Left ventricle myocardium inferior (tissue), 1 donor: ENCODE measurements around the gene NUDCD2. TPM values are rescaled to one million over a fixed set of nuclear protein-coding genes. Genes with fewer than 3 reads are reported as not detected.
"Not testable (repeated sequence)": the region's sequence is repeated elsewhere in the genome, so short reads cannot be mapped to it uniquely, and the experiment has no call there.

Source experiments
- DNase-seq: peaks from one replicate; pipeline ENCODE4 v3.0.0-alpha.2; 2020
- H3K27ac ChIP-seq: fragments of 200-600 bp; replicated peaks from 2 replicates; pipeline ENCODE4 v1.8.0; 2021
- H3K27me3 ChIP-seq: fragments of 200-600 bp; 2 replicates; pipeline ENCODE4 v1.8.0; 2021; ENCODE audit warnings: low read depth
- H3K36me3 ChIP-seq: fragments of 200-600 bp; 2 replicates; pipeline ENCODE4 v1.8.0; 2021
- H3K4me1 ChIP-seq: fragments of 200-600 bp; 2 replicates; pipeline ENCODE4 v1.8.0; 2021
- H3K4me3 ChIP-seq: fragments of 200-600 bp; 2 replicates; pipeline ENCODE4 v1.8.0; 2021; ENCODE audit warnings: mild to moderate bottlenecking, moderate library complexity
- H3K9me3 ChIP-seq: fragments of 200-600 bp; replicated peaks from 2 replicates; pipeline ENCODE4 v1.8.0; 2021
- CTCF ChIP-seq: fragments of 200-600 bp; IDR thresholded peaks from 2 replicates; pipeline ENCODE4 v1.8.0; 2021; ENCODE audit warnings: antibody characterized with exemption, mild to moderate bottlenecking, borderline replicate concordance
- intact Hi-C: fragments of 100-400 bp; cut with micrococcal nuclease; formaldehyde crosslinking; loops from one replicate; pipeline ENCODE4 v1.11.0; 2022
- total RNA-seq: library from RNA; stranded (reverse); fragmentation: NEBNext Ultra II Directional; extraction: Animal tissue kit (Norgen Biotek cat#: 25700); gene quantifications from one replicate; pipeline ENCODE4 v1.2.1, GENCODE V29; 2021
- donor health status: DM: no; HTN: yes; CAD: no; lungs with severe emphysema.

The NUDCD2 gene
- total RNA-seq, 1 donor from 2014 or later: 13.0 TPM

GRCh38 chr5:163404364-163405173, 55.3 kb downstream of the NUDCD2 start:
- no peak for DNase-seq
- TF ChIP-seq CTCF: no peak
- no peaks in the 10 kb centered on the region for H3K27me3 ChIP-seq
- H3K4me3 ChIP-seq: no peak overlapping the region
- H3K36me3 ChIP-seq: no peaks in the 10 kb centered on the region
- no peak overlapping the region for H3K27ac ChIP-seq
- H3K4me1 ChIP-seq: peaks cover 6% of the 10 kb centered on the region
- intact Hi-C loops: no loop called here
- H3K9me3 ChIP-seq: no peaks in the 10 kb centered on the region

- no peak for TF ChIP-seq CTCF
- no peaks in the 10 kb centered on the region for H3K36me3 ChIP-seq
- no peak for DNase-seq
- intact Hi-C loops: no loop called here
- H3K4me1 ChIP-seq: no peaks in the 10 kb centered on the region
- no peak overlapping the region for H3K4me3 ChIP-seq
- no peak overlapping the region for H3K27ac ChIP-seq
- no peaks in the 10 kb centered on the region for H3K27me3 ChIP-seq
- no peaks in the 10 kb centered on the region for H3K9me3 ChIP-seq
Measured at GRCh38 chr5:163402007-163402406, 57.9 kb downstream of the NUDCD2 start.

- Histone ChIP-seq H3K9me3 (no peaks in the 10 kb centered on the region), H3K4me1 (no peaks in the 10 kb centered on the region), H3K4me3 (no peak overlapping the region), H3K27me3 (no peaks in the 10 kb centered on the region), H3K36me3 (no peaks in the 10 kb centered on the region), H3K27ac (no peak overlapping the region)
- no peak for DNase-seq
- intact Hi-C loops: no loop called here
- no peak for TF ChIP-seq CTCF
Measured at GRCh38 chr5:163401271-163401670, 58.6 kb downstream of the NUDCD2 start.

- TF ChIP-seq CTCF: no peak
- Histone ChIP-seq H3K4me3 (no peak overlapping the region), H3K4me1 (no peaks in the 10 kb centered on the region), H3K36me3 (no peaks in the 10 kb centered on the region), H3K27ac (no peak overlapping the region), H3K27me3 (no peaks in the 10 kb centered on the region), H3K9me3 (no peaks in the 10 kb centered on the region)
- no peak for DNase-seq
- intact Hi-C loops: no loop called here
Measured at GRCh38 chr5:163399923-163400322, 60.0 kb downstream of the NUDCD2 start.

GRCh38 chr5:163397354-163397753, 62.5 kb downstream of the NUDCD2 start:
- no peak overlapping the region for H3K27ac ChIP-seq
- H3K4me1 ChIP-seq: no peaks in the 10 kb centered on the region
- peaks cover 15% of the 10 kb centered on the region for H3K9me3 ChIP-seq
- H3K4me3 ChIP-seq: no peak overlapping the region
- DNase-seq: no peak
- intact Hi-C loops: no loop called here
- no peak for TF ChIP-seq CTCF
- H3K36me3 ChIP-seq: no peaks in the 10 kb centered on the region
- no peaks in the 10 kb centered on the region for H3K27me3 ChIP-seq

- H3K4me3 ChIP-seq, intact Hi-C loops, DNase-seq, H3K27ac ChIP-seq, H3K36me3 ChIP-seq, H3K4me1 ChIP-seq, H3K27me3 ChIP-seq: not testable (repeated sequence)
- peaks cover 15% of the 10 kb centered on the region for H3K9me3 ChIP-seq
Measured at GRCh38 chr5:163396818-163397340, 63.0 kb downstream of the NUDCD2 start.
